Testis (tissue), 3 donors: Measurements from ENCODE around the gene CYYR1. TPM values are rescaled to one million over a fixed set of nuclear protein-coding genes. Genes with fewer than 3 reads are reported as not detected.
"Not testable (repeated sequence)": the region's sequence is repeated elsewhere in the genome, so short reads cannot be mapped to it uniquely, and the experiment has no call there.

Experiments used
- DNase-seq: peaks from one replicate; pipeline ENCODE4 v3.0.0-alpha.2; 2019
- H3K27ac ChIP-seq, 2 donors: fragments of 200-600 bp; sonication (generic); one replicate each; pipeline ENCODE4 v1.5.1; 2019
- H3K27me3 ChIP-seq: fragments of 200-600 bp; sonication (generic); one replicate; pipeline ENCODE4 v1.5.1; 2019
- H3K36me3 ChIP-seq: fragments of 200-600 bp; sonication (generic); one replicate; pipeline ENCODE4 v1.5.1; 2017; ENCODE audit warnings: low read depth; ENCODE audit errors: missing control alignments
- H3K4me1 ChIP-seq: fragments of 200-600 bp; sonication (generic); one replicate; pipeline ENCODE4 v1.5.1; 2019
- H3K4me3 ChIP-seq, 2 donors: fragments of 200-600 bp; sonication (generic); one replicate each; pipeline ENCODE4 v1.5.1; 2017 to 2019
- H3K9me3 ChIP-seq: fragments of 200-600 bp; sonication (generic); one replicate; pipeline ENCODE4 v1.5.1; 2017
- CTCF ChIP-seq, 3 experiments: fragments of 450-650 bp in 2 of 3; fragments of 200-600 bp in 1 of 3; sonication (generic) in 1 of 3; IDR thresholded peaks; one replicate each; pipeline ENCODE4 v1.5.1; 2016 to 2019; ENCODE audit warnings: antibody characterized with exemption in 3 of 3, mild to moderate bottlenecking in 2 of 3, moderate library complexity in 1 of 3
- POLR2A ChIP-seq: fragments of 450-650 bp; IDR thresholded peaks from one replicate; pipeline ENCODE4 v1.6.1; 2017; ENCODE audit warnings: antibody characterized with exemption, mild to moderate bottlenecking, moderate library complexity
- WGBS, 2 donors: methylation state at CpG; one replicate each; pipeline ENCODE4 v1.1.5; 2018; 5-methylcytosine and 5-hydroxymethylcytosine counted together
- intact Hi-C: fragments of 100-400 bp; cut with DNase I; formaldehyde crosslinking; loops from one replicate; pipeline ENCODE4 v1.15.1; 2023; ENCODE audit warnings: low total_unique reads
- polyA plus RNA-seq: library from polyadenylated mRNA; stranded (reverse); fragments of 350-450 nt; fragmentation: Illumina TruSeq; extraction: RNeasy Lipid Tissue Mini Kit (QIAGEN cat#74804); gene quantifications from one replicate; pipeline ENCODE4 v1.2.3, GENCODE V29; 2014; ENCODE audit warnings: low read depth, low replicate concordance; ENCODE audit not compliant: insufficient read depth
- total RNA-seq, 2 donors: library from RNA; depleted of rRNA; stranded (reverse); fragments of >200 nt; gene quantifications; one replicate each; pipeline ENCODE4 v1.2.3, GENCODE V29; 2016

Gene CYYR1
- total and polyA plus RNA-seq, 3 donors from 2014 or later = 4.4 to 6.1 (median 4.6) TPM

GRCh38 chr21:26460621-26461020 lies 112.5 kb downstream of the CYYR1 start:
- H3K27ac ChIP-seq = no peak overlapping the region
- H3K4me3 ChIP-seq = no peak overlapping the region
- H3K9me3 ChIP-seq = no peaks in the 10 kb centered on the region
- H3K27me3 ChIP-seq = no peaks in the 10 kb centered on the region
- H3K4me1 ChIP-seq = no peaks in the 10 kb centered on the region
- intact Hi-C loops = no loop called here
- WGBS, 2 donors = 90 to 94% methylated on average over 3 of the region's 3 CpGs
- no peak for DNase-seq
- no peaks in the 10 kb centered on the region for H3K36me3 ChIP-seq
- TF ChIP-seq POLR2A = no peak
- no peak for TF ChIP-seq CTCF (IDR thresholded peaks at IDR 0.05)

GRCh38 chr21:26458854-26459253 lies 114.2 kb downstream of the CYYR1 start:
- intact Hi-C loops, H3K36me3 ChIP-seq, H3K27ac ChIP-seq, H3K9me3 ChIP-seq, H3K4me3 ChIP-seq, H3K4me1 ChIP-seq, DNase-seq, H3K27me3 ChIP-seq: not testable (repeated sequence)
- 89 to 96% methylated on average over 3 of the region's 3 CpGs for WGBS, 2 donors

GRCh38 chr21:26457817-26458216 lies 115.3 kb downstream of the CYYR1 start:
- Histone ChIP-seq H3K36me3 (no peaks in the 10 kb centered on the region), H3K9me3 (no peaks in the 10 kb centered on the region), H3K4me3 (no peak overlapping the region), H3K27me3 (no peaks in the 10 kb centered on the region), H3K27ac (no peak overlapping the region), H3K4me1 (no peaks in the 10 kb centered on the region)
- no peak for DNase-seq
- intact Hi-C loops = no loop called here
- TF ChIP-seq CTCF (IDR thresholded peaks at IDR 0.05) (no peak), POLR2A (no peak)
- WGBS, 2 donors = 93% methylated on average over 3 of the region's 3 CpGs

- H3K27me3 ChIP-seq = no peaks in the 10 kb centered on the region
- H3K4me1 ChIP-seq = no peaks in the 10 kb centered on the region
- intact Hi-C loops = no loop called here
- H3K4me3 ChIP-seq = no peak overlapping the region
- no peak for DNase-seq
- H3K9me3 ChIP-seq = no peaks in the 10 kb centered on the region
- no peaks in the 10 kb centered on the region for H3K36me3 ChIP-seq
- TF ChIP-seq CTCF (IDR thresholded peaks at IDR 0.05) (no peak), POLR2A (no peak)
- no peak overlapping the region for H3K27ac ChIP-seq
- WGBS, 2 donors = 83 to 87% methylated on average over 5 of the region's 5 CpGs
Observed at GRCh38 chr21:26453267-26453666, 119.8 kb downstream of the CYYR1 start.

GRCh38 chr21:26451081-26451740 lies 121.9 kb downstream of the CYYR1 start:
- Histone ChIP-seq H3K9me3 (no peaks in the 10 kb centered on the region), H3K4me1 (no peaks in the 10 kb centered on the region), H3K27me3 (no peaks in the 10 kb centered on the region), H3K4me3 (no peak overlapping the region), H3K27ac (no peak overlapping the region), H3K36me3 (no peaks in the 10 kb centered on the region)
- intact Hi-C loops = no loop called here
- WGBS, 2 donors = 85 to 88% methylated on average over 2 of the region's 2 CpGs
- DNase-seq = no peak
- TF ChIP-seq POLR2A = no peak
- TF ChIP-seq CTCF (IDR thresholded peaks at IDR 0.05) = no peak
